Body of pancreas (tissue), 4 donors: ENCODE data around the gene ADAT1.
"Not testable (repeated sequence)": the region's sequence is repeated elsewhere in the genome, so short reads cannot be mapped to it uniquely, and the experiment has no call there.

ENCODE experiments used
- CTCF ChIP-seq, 7 experiments: fragments of 450-650 bp in 4 of 7; fragments of 200-600 bp in 3 of 7; sonication (generic) in 3 of 7; IDR thresholded peaks; one replicate each; pipeline ENCODE4 v1.5.1; 2016 to 2019; ENCODE audit warnings: antibody characterized with exemption in 7 of 7
- POLR2A ChIP-seq, 3 donors: fragments of 450-650 bp; IDR thresholded peaks; one replicate each; pipeline ENCODE4 v1.6.1; 2016; ENCODE audit warnings: antibody characterized with exemption in 3 of 3, mild to moderate bottlenecking in 2 of 3

- TF ChIP-seq POLR2A, CTCF (IDR thresholded peaks at IDR 0.05): not testable (repeated sequence)
Observed at GRCh38 chr16:75591927-75592326, 31.2 kb downstream of the ADAT1 start.
